MM.1S (cell line): Measurements from ENCODE around the gene MRPL27.

Experiments used
- DNase-seq: peaks from one replicate; pipeline ENCODE4 v3.0.0-alpha.2; 2015
- H2AFZ ChIP-seq: fragments of 300-600 bp; sonication (generic); 2 replicates; pipeline ENCODE4 v1.6.0; 2016; ENCODE audit warnings: antibody characterized with exemption, low read length
- H3F3A ChIP-seq: fragments of 300-600 bp; sonication (generic); 2 replicates; pipeline ENCODE4 v1.6.1; 2016; ENCODE audit warnings: mild to moderate bottlenecking, antibody characterized with exemption, low read length, moderate library complexity, mixed read lengths; ENCODE audit not compliant: insufficient read depth
- H3K27ac ChIP-seq: fragments of 300-600 bp; sonication (generic); 2 replicates; pipeline ENCODE4 v1.5.1; 2016; ENCODE audit warnings: mild to moderate bottlenecking, low read length
- H3K27me3 ChIP-seq: fragments of 300-600 bp; sonication (generic); replicated peaks from 2 replicates; pipeline ENCODE4 v1.6.0; 2016; ENCODE audit warnings: low read length; ENCODE audit not compliant: insufficient read depth
- H3K36me3 ChIP-seq: fragments of 300-600 bp; sonication (generic); replicated peaks from 2 replicates; pipeline ENCODE4 v1.6.1; 2016; ENCODE audit warnings: mild to moderate bottlenecking, low read length, mixed read lengths; ENCODE audit not compliant: insufficient read depth
- H3K4me1 ChIP-seq: fragments of 300-600 bp; sonication (generic); 2 replicates; pipeline ENCODE4 v1.6.1; 2016; ENCODE audit warnings: low read length, mixed read lengths
- H3K4me2 ChIP-seq: fragments of 300-600 bp; sonication (generic); 2 replicates; pipeline ENCODE4 v1.6.0; 2016; ENCODE audit warnings: low read depth, low read length
- H3K4me3 ChIP-seq: fragments of 300-600 bp; sonication (generic); 2 replicates; pipeline ENCODE4 v1.5.1; 2016; ENCODE audit warnings: low read length, mixed read lengths
- H3K79me2 ChIP-seq: fragments of 300-600 bp; sonication (generic); 2 replicates; pipeline ENCODE4 v1.6.1; 2016; ENCODE audit warnings: mixed run types, low read length, mixed read lengths
- H3K9ac ChIP-seq: fragments of 300-600 bp; sonication (generic); 2 replicates; pipeline ENCODE4 v1.6.1; 2016; ENCODE audit warnings: low read length, mixed read lengths
- H3K9me2 ChIP-seq: fragments of 300-600 bp; sonication (generic); replicated peaks from 2 replicates; pipeline ENCODE4 v1.6.1; 2016; ENCODE audit warnings: mild to moderate bottlenecking, low read length, mixed read lengths; ENCODE audit not compliant: insufficient read depth
- H3K9me3 ChIP-seq: fragments of 300-600 bp; sonication (generic); replicated peaks from 2 replicates; pipeline ENCODE4 v1.6.1; 2016; ENCODE audit warnings: mild to moderate bottlenecking, low read length, mixed read lengths; ENCODE audit not compliant: insufficient read depth
- H4K20me1 ChIP-seq: fragments of 300-600 bp; sonication (generic); 2 replicates; pipeline ENCODE4 v1.6.1; 2016; ENCODE audit warnings: mild to moderate bottlenecking, low read length, moderate library complexity, mixed read lengths; ENCODE audit not compliant: insufficient read depth
- EZH2 ChIP-seq: fragments of 300-600 bp; sonication (generic); optimal IDR thresholded peaks from 2 replicates; pipeline ENCODE3; 2017; ENCODE audit warnings: low read depth, mild to moderate bottlenecking, antibody characterized with exemption, low read length, mixed read lengths
- EZH2phosphoT487 ChIP-seq: fragments of 300-600 bp; sonication (generic); IDR thresholded peaks from 2 replicates; pipeline ENCODE4 v1.6.1; 2018; ENCODE audit warnings: antibody characterized with exemption, low read length
- TF ChIP-seq, protein P1 (sequence below): fragments of 300-600 bp; sonication (generic); IDR thresholded peaks from 2 replicates; pipeline ENCODE4 v1.5.1; 2016; ENCODE audit warnings: antibody characterized with exemption, low read length, mixed read lengths

Gene MRPL27

DNA sequence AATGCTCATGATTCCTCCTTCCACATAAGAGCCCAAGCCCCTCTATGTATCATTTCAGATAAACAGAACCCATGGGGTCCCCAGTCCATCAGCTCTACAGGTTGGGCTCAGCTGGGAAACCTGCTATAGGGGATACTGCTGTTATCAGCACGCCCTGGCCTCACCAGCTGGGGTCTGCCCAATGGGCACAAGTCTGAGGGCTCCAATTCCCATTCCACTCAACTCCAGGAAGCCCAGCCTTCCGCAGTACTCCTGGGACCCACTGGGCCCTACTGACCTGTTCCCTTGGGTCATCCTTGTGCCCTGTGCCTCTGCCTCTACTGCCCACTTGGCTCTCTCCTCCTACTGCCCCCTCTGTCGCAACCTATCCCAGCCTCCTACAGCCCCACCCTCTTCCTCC is 43.3 kb downstream of the MRPL27 start:
- Histone ChIP-seq H3K36me3 (no peaks in the 10 kb centered on the region), H3F3A (no peaks in the 10 kb centered on the region), H3K9ac (no peak overlapping the region), H3K4me3 (no peak overlapping the region), H3K79me2 (no peaks in the 10 kb centered on the region), H3K4me2 (no peak overlapping the region), H3K4me1 (no peaks in the 10 kb centered on the region), H3K9me3 (no peaks in the 10 kb centered on the region), H2AFZ (no peak overlapping the region), H3K27ac (no peak overlapping the region), H3K9me2 (no peaks in the 10 kb centered on the region), H4K20me1 (no peaks in the 10 kb centered on the region), H3K27me3 (no peaks in the 10 kb centered on the region; the same call in 1 of the 2 replicates)
- no peak for DNase-seq
- no peak for TF ChIP-seq EZH2
- TF ChIP-seq, protein P1, sequence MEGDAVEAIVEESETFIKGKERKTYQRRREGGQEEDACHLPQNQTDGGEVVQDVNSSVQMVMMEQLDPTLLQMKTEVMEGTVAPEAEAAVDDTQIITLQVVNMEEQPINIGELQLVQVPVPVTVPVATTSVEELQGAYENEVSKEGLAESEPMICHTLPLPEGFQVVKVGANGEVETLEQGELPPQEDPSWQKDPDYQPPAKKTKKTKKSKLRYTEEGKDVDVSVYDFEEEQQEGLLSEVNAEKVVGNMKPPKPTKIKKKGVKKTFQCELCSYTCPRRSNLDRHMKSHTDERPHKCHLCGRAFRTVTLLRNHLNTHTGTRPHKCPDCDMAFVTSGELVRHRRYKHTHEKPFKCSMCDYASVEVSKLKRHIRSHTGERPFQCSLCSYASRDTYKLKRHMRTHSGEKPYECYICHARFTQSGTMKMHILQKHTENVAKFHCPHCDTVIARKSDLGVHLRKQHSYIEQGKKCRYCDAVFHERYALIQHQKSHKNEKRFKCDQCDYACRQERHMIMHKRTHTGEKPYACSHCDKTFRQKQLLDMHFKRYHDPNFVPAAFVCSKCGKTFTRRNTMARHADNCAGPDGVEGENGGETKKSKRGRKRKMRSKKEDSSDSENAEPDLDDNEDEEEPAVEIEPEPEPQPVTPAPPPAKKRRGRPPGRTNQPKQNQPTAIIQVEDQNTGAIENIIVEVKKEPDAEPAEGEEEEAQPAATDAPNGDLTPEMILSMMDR = no peak
- TF ChIP-seq EZH2phosphoT487 = no peak

DNA sequence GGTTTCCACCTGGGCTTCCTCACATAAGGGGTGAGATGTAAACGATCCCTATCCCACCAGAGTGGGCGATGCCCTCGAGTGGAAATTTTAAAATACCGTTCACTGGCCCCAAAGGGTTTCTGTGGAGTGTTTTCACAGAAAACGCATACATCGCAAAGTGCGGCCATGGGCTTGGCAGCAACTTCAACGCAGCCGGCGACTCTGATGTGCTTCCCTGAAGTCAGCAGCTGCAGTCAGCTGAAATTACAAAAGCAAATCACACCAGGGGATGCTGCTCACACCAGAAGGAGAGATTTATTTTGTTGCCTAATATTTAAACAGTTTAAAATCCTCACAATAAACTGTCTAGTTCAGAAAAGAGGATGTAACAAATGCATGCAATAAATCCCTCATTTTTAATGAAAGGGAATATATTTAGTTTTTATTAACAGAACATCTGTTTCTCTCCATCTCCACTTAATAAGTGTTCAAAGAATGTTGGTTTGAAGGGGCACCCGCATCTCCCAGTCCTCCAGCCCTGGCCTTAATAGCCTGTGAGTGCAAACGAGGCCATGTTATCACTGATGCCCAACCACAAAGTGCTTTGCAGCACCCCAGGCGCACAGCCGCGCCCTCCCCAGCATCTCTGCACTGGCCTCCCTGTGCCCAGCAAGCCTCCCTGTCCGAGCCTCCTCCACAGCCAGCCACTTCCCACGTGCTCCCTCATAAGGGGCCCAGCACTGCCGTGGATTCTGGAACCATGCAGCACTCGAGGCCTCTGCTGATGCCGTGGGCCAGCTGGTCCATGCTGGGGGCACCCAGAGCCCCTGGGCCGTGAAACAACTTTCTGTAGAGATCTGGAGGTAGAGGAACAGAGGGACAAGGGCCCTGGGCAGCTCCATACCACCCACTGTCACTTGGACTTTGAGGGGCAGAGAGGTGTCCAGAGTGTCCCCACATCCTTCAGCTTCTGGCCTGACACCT is 44.3 kb downstream of the MRPL27 start:
- DNase-seq = no peak
- no peak overlapping the region for H3K9ac ChIP-seq
- no peak overlapping the region for H3K27ac ChIP-seq
- no peaks in the 10 kb centered on the region for H3K4me1 ChIP-seq
- no peak overlapping the region for H3K4me2 ChIP-seq
- H3K4me3 ChIP-seq = no peak overlapping the region
- H3K36me3 ChIP-seq = no peaks in the 10 kb centered on the region
- no peak overlapping the region for H2AFZ ChIP-seq
- no peaks in the 10 kb centered on the region for H3K9me3 ChIP-seq
- no peaks in the 10 kb centered on the region for H3K9me2 ChIP-seq
- H3K27me3 ChIP-seq = no peaks in the 10 kb centered on the region; the same call in 1 of the 2 replicates
- H4K20me1 ChIP-seq = no peaks in the 10 kb centered on the region
- no peak for TF ChIP-seq EZH2phosphoT487
- TF ChIP-seq EZH2 = no peak
- TF ChIP-seq, protein P1 = no peak
- no peaks in the 10 kb centered on the region for H3K79me2 ChIP-seq
- no peaks in the 10 kb centered on the region for H3F3A ChIP-seq

DNA sequence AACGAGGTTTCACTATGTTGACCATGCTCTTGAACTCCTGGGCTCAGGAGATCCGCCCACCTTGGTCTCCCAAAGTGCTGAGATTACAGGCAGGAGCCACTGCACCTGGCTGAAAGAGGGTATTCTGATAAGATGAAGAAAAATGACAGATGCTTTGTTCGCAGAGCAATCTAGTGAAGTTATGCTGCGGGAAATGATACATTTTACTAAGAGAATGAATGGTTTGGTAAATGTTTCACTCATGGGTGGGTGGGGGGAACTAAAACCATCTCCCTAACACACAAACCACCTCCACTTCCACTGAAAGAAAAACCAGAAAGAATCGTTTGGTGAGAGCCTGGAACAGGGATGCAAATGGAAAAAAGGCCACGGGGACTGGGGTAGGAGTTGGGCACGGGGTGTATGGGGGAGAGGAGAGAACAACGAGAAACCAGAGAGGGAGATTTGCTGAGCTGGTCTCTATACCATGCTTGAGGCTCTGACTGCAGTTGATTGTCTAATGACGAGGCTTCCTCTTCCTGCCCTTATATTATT is 46.1 kb downstream of the MRPL27 start:
- Histone ChIP-seq H3K27me3 (no peaks in the 10 kb centered on the region; the same call in 1 of the 2 replicates), H3K9ac (no peak overlapping the region), H3K36me3 (no peaks in the 10 kb centered on the region), H3K9me2 (no peaks in the 10 kb centered on the region), H3K9me3 (no peaks in the 10 kb centered on the region), H3K79me2 (no peaks in the 10 kb centered on the region), H4K20me1 (no peaks in the 10 kb centered on the region), H3F3A (no peaks in the 10 kb centered on the region), H3K27ac (no peak overlapping the region), H3K4me1 (no peaks in the 10 kb centered on the region), H3K4me2 (no peak overlapping the region), H2AFZ (no peak overlapping the region), H3K4me3 (no peak overlapping the region)
- DNase-seq = no peak
- TF ChIP-seq EZH2 (no peak), EZH2phosphoT487 (no peak)
- TF ChIP-seq, protein P1 = no peak
